Brain microvascular endothelial cell (primary cell): ENCODE results near the gene LUZP4.
A peak's percentile ranks its signal among the peaks of the same experiment; 100 is the strongest.
"Not testable (repeated sequence)": the region's sequence is repeated elsewhere in the genome, so short reads cannot be mapped to it uniquely, and the experiment has no call there.

Experiments
- DNase-seq: peaks from one replicate; pipeline ENCODE4 v3.0.0-alpha.2; 2020
- H3K27ac ChIP-seq: fragments of 250-450 bp; sonication (Bioruptor Pico); 2 replicates; pipeline ENCODE4 v1.5.1; 2020; ENCODE audit warnings: mild to moderate bottlenecking, moderate library complexity
- H3K27me3 ChIP-seq: fragments of 250-450 bp; sonication (Bioruptor Pico); replicated peaks from 2 replicates; pipeline ENCODE4 v1.5.1; 2020; ENCODE audit warnings: mild to moderate bottlenecking
- H3K36me3 ChIP-seq: fragments of 250-450 bp; sonication (Bioruptor Pico); replicated peaks from 2 replicates; pipeline ENCODE4 v1.5.1; 2020; ENCODE audit warnings: mild to moderate bottlenecking
- H3K4me3 ChIP-seq: 2 replicates; pipeline ENCODE4 v1.5.1; 2011; ENCODE audit warnings: low read depth, mild to moderate bottlenecking, control low read depth, low read length, moderate library complexity
- CTCF ChIP-seq: IDR thresholded peaks from 2 replicates; pipeline ENCODE4 v1.5.1; 2011; ENCODE audit warnings: low read depth, mild to moderate bottlenecking, moderate library complexity, low read length, control low read depth, inconsistent platforms; ENCODE audit errors: missing control alignments
- in situ Hi-C: cut with HindIII; loops from 2 replicates; pipeline ENCODE4 v1.10.0; 2017; ENCODE audit warnings: low sequenced_read_pairs, low pct_ligation_motif_present

LUZP4 gene

DNA sequence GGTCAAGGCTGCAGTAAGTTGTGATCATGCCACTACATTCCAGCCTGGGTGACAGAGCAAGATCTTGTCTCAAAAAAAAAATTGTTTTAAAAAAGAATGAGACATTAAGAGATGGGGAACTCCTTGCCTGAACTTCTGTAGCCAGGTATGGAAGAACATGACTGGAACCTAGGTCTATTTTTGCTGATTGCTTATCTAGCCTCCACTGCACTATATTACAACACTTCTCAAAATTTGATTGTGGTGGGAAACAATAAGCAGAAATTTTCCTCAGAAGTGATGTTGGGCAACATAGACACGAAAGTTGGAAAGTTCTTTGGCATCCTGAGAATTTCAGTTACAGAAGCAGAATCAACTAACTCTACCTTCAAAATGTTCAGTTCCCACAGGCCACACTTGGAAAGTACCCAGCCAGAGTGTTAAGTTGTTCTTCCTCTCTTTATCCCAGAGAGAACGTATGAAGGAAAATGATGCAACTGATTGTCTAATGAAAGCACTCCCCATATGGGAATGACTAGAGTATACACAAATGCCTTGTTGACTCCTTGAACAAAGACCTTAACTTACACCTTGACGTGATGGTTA is 50.0 kb downstream of the LUZP4 start:
- H3K27ac ChIP-seq: no peak overlapping the region

GRCh38 chrX:115341421-115341820 is 51.9 kb downstream of the LUZP4 start:
- Histone ChIP-seq H3K36me3 (no peaks in the 10 kb centered on the region), H3K27me3 (no peaks in the 10 kb centered on the region), H3K27ac (no peak overlapping the region), H3K4me3 (no peak overlapping the region)
- DNase-seq: no peak
- in situ Hi-C loops: no loop called here
- TF ChIP-seq CTCF: no peak

More for the DNA sequence above, 50.0 kb downstream of the LUZP4 start:
- Histone ChIP-seq H3K4me3 (no peak overlapping the region), H3K36me3 (no peaks in the 10 kb centered on the region), H3K27me3 (no peaks in the 10 kb centered on the region)
- TF ChIP-seq CTCF: no peak
- no peak for DNase-seq
- in situ Hi-C loops: no loop called here

DNA sequence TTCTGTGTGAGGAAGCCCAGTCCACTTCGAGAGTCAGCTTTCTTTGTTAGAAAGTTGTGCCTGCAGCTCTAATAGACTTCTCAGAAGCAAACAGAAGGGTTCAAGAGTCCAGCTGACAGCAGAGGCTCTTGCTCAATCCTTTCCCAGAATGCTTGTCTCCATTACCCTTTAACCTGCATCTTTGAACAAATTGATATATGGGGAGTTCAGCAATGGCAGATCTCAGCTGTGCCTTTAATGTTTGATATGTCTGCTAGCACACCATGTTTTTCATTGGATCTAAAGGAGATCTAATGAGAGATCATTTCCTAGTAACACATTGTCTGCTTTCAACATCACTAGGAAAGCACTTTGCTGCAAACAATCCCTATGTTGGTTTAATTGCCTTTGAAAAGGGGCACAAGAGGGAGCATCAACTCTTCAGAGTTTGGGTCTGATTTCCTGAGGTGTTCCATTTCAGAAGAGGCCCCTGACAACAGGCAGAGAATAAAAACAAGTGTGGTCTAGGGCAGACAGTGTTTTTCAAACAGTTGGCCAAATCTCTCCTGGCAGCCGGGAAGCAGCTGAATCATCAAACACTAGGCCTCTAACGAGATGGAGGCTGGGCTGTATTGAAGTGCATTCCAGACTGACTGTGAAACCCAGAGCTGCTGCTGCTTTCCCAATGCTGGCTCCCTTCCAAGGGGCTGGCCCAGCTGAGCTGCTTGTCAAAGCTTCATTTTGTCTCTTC is 55.5 kb downstream of the LUZP4 start:
- H3K4me3 ChIP-seq: no peak overlapping the region
- no peak for TF ChIP-seq CTCF
- no peaks in the 10 kb centered on the region for H3K27me3 ChIP-seq
- in situ Hi-C loops: no loop called here
- peak overlapping the region; percentile 83 for H3K27ac ChIP-seq
- H3K36me3 ChIP-seq: no peaks in the 10 kb centered on the region
- peak; percentile 96 for DNase-seq

- peak overlapping the region; percentile 14 for H3K27ac ChIP-seq
- H3K4me3 ChIP-seq: no peak overlapping the region
- no peak for DNase-seq
- in situ Hi-C loops: no loop called here
- H3K36me3 ChIP-seq: no peaks in the 10 kb centered on the region
- no peak for TF ChIP-seq CTCF
- H3K27me3 ChIP-seq: no peaks in the 10 kb centered on the region
These were observed 56.1 kb downstream of the LUZP4 start for GRCh38 chrX:115345615-115346014.

GRCh38 chrX:115346738-115347137 is 57.2 kb downstream of the LUZP4 start:
- H3K36me3 ChIP-seq, H3K27me3 ChIP-seq, DNase-seq, H3K27ac ChIP-seq, in situ Hi-C loops, H3K4me3 ChIP-seq: not testable (repeated sequence)

DNA sequence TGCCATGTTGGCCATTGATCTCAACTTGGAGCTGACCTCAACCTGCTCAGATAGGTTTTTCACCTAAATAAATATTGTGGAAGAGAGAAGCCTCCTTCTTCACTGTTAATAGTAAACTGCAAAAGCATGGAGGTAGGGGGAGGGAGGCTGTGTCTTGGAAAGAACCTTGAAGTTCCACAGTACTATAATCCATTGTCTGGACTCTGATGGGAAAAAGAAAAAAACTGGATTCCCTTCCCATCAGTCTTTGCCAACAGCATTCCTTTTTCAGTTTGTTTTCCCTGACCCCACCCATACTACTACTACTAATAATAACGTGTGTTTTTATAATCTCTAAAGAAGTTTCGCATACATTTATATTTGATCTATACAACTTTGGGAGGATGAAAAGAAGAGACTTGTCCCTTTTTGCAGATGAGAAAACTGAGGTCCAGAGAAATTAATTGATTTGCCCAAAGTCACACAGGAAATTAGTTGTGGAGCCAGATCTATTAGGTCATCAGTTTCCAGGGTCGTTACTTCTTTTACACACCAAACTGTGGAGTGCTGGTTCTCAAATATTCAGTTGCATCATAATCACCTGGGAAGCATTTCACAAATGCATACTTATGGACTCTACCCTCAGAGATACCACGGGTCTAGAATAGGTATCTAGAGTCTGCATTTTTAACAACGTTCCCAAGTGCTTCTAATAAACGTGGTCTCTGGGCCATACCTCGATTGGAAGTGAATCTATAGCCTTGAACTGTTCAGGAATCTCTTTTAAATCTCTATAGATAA is 59.1 kb downstream of the LUZP4 start:
- no peak overlapping the region for H3K27ac ChIP-seq
- H3K27me3 ChIP-seq: no peaks in the 10 kb centered on the region
- TF ChIP-seq CTCF: no peak
- in situ Hi-C loops: no loop called here
- no peaks in the 10 kb centered on the region for H3K36me3 ChIP-seq
- no peak for DNase-seq
- no peak overlapping the region for H3K4me3 ChIP-seq
